DLD1 (cell line): ENCODE results near the gene KCTD7.
"Not testable (repeated sequence)": the region's sequence is repeated elsewhere in the genome, so short reads cannot be mapped to it uniquely, and the experiment has no call there.

Source experiments
- in situ Hi-C: cut with HindIII; loops from 2 replicates; pipeline ENCODE4 v1.10.0; 2017; ENCODE audit warnings: low sequenced_read_pairs

The KCTD7 gene

DNA sequence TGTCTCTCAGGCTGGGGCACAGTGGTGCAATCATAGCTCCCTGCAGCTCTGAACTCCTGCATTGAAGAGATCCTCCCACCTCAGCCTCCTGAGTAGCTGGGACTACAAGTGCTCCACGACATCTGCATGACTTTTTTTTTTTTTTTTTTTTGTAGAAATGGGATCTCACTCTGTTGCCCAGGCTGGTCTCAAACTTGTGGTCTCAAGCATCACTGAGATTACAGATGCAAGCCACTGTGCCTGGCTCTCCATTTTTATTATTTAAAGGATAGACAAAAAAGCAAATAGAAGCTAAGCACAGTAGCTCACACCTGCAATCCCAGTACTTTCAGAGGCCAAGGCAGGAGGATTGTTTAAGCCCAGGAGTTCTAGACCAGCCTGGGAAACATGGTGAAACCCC is 13.0 kb upstream of the KCTD7 start:
- in situ Hi-C loops = no loop called here

DNA sequence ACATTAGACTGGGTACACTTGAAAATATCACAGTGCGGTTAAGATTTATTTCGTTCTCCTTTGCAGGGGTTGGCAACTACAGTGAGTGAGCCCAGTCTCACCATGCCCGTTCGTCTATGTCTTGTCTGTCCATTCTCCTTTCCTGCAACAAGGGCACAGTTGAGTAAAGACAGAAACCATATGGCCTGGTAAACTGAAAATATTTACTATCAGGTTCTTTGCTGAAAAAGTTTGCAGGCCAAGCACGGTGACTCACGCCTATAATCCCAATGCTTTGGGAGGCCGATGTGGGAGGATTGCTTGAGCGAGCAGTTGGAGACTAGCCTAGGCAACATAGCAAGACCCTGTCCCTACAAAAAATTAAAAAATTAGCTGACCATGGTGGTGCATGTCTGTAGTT is 11.4 kb upstream of the KCTD7 start:
- in situ Hi-C loops = no loop called here

DNA sequence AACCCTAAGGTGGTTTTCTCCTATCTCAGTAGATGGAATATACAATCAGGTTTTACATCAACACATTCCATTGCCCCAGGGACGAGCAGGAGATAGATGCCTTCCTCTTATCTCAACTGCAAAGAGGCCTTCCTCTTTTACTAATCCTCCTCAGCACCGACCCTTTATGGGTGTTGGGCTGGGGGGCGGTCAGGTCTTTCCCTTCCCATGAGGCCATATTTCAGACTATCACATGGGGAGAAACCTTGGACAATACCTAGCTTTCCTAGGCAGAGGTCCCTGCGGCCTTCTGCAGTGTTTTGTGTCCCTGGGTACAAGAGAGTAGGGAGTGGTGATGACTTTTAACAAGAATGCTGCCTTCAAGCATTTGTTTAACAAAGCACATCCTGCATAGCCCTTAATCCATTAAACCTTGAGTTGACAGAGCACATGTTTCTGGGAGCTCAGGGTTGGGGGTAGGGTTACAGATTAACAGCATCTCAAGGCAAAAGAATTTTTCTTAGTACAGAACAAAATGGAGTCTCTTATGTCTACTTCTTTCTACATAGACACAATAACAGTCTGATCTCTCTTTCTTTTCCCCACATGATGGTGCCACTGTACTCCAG is 9.2 kb upstream of the KCTD7 start:
- in situ Hi-C loops = not testable (repeated sequence)

DNA sequence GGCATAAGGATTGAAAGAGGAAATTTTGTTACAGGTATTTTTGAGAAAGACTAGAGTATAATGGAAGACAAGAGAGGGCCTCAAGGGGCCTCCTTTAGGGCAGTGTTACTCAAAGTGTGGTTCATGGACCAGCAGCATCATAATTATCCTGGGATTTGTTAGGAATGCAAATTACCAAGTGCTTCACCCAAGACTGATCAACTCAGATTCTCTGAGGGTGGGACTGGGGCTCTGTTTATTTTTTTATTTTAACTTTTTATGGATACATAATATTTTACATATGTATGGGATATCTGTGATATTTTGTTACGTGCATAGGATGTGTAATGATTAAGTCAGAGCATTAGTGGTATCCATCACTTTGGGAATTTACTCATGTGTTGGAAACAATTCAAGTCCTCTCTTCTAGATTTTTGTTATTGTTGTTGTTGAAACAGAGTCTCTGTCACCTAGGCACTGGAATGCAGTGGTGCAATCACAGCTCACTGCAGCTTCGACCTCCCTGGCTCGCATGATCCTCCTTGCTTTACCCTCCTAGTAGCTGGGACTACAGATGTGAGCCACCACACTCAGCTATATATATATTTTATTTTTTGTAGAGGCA is 2.2 kb upstream of the KCTD7 start:
- in situ Hi-C loops = no loop called here

DNA sequence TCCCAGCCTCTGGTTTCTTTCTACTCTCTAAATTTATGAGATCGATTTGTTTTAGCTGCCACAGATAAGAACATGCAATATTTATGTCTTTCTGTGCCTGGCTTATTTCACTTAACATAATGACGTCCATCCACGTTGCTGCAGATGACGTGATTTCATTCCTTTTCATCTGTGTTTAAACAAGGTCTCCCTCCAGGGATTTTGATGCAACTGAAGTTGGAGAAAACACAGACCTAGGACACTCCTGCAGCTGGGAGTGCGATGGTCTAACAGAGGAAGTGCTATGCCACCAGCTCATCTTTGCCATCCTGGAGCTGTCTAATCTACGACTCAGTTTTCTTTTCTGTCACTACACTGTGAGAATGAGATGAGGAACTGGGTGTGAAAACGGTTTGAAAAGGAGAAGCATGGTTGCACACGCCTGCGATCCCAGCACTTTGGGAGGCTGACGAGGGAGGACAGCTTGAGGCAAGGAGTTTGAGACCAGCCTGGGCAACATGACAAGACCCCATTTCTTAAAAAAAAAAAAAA is 1.5 kb upstream of the KCTD7 start:
- in situ Hi-C loops = no loop called here

DNA sequence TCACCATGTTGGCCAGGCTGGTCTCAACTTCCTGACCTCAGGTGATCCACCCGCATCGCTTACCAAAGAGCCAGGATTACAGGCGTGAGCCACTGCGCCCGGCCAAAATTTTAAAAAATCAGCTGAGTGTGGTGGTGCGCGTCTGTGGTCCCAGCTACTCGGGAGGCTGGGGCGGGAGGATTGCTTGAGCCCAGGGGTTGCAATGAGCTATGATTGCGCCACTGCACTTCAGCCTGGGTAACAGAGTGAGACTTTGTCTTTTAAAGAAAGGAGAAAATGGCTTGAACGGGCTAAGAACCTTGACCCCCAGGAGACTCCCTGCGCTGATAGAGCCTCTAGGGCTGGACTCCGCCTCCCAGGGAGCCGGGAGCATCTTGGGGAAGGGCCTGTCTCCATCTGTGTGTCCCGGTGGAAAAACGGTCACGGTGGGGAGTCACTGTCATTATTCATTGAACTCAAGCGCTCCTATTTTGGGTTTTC is 760 bp upstream of the KCTD7 start:
- in situ Hi-C loops = no loop called here

DNA sequence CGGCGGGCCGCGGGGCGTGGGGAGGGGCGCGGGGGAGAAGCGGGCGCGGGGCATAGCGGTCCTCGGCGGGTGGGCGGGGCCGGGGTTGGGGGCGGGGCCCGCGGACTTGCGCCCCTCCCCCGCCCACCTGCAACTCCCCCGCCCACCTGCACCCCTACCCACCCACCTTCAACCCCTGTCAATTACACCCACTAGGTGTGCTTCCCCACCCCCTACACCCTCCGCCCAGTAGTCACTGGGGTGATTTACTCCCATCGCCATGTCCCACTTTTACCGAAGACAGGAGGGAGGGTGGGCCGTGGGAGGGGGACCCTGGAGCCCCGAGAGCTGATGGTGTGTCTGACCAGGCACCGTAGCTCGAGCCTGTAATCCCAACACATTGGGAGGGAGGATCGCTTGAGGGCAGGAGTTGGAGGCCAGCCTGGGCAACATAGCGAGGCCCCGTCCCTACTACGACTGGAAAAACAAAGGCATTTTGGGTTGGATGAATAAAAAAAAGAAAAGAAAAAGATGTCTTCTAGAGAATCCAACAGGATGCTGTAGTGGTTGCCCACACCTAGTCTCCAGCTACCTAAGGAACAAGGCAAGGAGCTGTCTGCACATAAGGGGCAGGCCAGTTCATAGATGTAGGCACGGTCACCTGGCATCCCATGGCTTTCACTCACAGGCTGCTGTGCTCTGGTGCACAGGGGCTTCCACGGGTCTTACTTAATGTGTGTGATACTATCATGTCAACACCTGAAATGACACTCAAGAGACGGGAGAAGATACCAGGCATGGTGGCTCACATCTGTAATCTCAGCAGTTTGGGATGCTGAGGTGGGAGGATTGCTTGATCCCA is 761 bp downstream of the KCTD7 start:
- in situ Hi-C loops = no loop called here

DNA sequence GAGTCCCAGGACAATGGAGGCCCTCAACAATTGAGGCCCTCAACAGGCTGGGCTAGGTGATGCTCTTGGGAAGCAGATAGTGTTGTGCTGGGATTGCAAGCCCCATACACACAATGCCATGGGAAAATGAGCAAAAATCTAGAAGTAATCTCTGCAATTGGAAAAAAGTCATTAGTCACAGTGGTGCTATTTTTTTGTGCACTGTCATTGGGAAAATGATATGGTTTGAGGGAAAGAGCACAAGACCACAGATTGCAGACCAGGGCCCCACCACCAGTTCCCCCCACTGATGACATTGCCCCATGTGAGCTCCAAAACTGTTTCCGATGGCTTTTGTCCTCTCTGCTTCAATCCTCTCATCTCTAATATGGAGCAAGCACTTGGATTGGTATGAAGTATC is 1.9 kb downstream of the KCTD7 start:
- in situ Hi-C loops = no loop called here

DNA sequence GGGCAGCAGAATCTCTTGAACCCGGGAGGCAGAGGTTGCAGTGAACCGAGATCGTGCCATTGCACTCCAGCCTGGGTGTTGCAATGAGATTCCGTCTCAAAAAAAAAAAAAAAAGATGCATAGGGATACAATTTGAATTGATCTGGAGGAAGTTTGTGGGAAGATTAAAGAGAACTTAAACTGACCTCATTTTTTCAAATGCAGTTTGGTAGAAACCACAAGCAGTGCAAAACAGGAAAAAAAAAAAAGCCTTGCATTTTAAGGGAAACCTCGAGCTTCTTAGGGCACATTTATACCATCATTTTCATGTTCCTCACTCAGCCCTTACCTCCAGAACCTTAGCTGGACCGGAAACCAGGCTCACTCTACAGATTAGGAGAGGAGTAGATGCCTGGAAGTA is 2.8 kb downstream of the KCTD7 start:
- in situ Hi-C loops = no loop called here

DNA sequence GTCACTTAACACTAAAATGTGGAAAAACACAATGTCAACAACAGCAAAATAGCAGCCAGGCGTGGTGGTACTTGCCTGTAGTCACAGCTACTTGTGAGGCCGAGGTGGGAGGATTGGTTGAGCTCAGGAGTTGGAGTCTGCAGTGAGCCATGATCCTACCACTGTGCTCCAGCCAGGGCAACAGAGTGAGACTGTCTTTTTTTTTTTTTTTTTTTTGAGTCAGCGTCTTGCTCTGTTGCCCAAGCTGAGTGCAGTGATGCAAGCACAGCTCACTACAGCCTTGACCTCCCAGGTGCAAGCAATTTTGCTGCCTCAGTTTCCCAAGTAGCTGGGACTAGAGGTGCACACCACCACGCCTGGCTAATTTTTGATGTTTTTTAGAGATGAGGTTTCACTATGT is 6.1 kb downstream of the KCTD7 start:
- in situ Hi-C loops = no loop called here

DNA sequence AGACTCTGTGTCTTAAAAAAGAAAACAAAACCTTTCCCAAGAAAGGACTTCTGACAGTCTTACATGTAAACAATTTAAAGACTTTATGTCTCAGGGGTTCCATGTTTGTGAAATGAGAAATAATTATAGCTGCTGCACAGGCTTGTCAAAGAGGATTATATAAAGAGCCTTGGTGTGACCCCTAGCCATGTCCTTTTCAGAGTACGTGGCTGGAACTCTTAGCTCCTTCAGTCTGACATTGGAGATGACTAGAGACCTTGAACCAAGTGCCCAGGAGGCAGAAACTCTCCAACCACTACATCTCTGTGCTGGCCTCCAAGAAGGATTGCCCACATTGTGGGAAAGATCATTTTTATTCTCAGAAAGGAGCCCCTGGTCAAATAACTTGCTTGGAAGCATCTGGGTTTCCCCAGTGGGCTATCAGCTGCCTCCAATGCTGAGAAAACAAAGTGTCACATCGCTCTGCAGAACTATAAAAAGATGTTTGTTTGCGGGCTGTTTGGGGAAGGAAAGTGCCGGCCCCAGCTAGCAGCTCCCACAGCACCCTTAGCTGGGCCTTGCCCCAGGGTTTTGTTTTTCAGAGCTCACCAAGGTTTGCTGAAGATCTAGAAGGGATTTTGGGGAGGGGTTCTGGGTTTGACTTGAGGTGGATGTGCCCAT is 6.8 kb downstream of the KCTD7 start:
- in situ Hi-C loops = not testable (repeated sequence)

DNA sequence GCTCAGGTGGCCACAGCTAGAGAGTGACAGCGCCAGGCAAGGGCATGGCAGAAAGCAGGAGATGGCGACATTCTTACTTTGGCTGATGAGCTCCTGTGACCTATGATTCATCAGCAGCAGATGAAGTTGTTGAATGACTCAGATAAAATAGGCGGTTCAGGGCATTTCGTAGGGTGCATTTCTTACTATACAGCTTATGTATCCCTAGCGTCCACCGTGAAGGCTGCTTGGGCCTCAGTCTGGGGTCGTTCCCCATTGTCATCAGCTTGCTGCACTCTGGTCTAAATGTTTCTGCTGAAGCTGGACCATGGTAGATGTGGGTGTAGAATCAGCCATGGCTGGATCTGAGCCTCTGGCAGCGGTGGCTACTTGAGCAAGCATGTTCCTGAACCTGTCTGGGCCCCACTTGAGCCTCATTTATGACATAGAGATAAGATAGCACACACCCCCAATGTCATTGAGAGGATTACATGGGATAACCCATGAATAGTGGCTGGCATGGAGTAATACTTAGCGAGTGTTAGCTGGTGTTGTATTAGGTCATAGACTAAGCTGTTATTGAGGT is 7.4 kb downstream of the KCTD7 start:
- in situ Hi-C loops = not testable (repeated sequence)

DNA sequence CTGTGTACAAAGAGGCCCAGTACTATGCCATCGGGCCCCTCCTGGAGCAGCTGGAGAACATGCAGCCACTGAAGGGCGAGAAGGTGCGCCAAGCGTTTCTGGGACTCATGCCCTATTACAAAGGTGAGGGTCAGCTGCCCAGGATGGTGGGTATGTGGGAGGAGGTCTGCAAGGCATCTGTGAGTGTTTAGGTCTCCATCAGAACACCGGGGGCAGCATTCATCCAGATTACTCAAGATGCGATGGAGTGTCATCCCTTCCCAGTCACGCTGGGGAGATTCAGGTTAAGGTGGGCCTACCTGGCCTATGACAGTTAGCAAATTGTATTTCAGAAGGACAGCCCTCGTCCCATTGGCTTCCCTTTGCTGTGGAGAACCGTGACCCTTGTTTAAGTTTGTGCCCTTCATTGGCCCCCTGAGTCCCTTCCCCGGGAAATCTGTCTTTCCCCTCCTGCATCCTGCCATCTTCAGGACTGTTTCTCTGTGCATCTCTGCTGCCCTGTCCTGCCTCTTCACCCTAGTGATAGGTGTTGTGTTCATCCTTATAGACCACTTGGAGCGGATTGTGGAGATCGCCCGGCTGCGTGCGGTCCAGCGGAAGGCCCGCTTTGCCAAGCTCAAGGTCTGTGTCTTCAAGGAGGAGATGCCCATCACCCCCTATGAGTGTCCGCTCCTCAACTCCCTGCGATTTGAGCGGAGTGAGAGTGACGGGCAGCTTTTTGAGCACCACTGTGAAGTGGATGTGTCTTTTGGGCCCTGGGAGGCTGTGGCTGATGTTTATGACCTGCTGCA is 9.8 kb downstream of the KCTD7 start:
- in situ Hi-C loops = no loop called here

DNA sequence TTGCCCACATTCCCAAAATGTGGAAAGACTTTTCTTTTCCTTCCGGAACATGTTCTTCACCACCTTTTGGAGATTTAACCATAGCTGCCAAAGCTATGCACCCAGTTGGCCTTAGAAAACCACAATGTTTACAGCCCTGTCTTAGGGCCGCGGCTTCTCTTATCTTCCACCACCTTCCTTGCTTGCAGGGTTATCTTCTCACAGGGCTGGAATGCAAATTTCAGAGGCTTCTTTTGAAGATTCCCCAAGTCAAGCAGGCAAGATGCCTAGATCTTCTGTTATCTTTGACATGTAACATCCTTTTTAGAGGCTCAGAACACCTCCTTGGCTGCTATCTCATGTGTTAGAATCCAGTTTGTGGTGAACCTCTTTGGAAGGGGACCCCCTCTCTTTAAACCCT is 11.1 kb downstream of the KCTD7 start:
- in situ Hi-C loops = no loop called here

DNA sequence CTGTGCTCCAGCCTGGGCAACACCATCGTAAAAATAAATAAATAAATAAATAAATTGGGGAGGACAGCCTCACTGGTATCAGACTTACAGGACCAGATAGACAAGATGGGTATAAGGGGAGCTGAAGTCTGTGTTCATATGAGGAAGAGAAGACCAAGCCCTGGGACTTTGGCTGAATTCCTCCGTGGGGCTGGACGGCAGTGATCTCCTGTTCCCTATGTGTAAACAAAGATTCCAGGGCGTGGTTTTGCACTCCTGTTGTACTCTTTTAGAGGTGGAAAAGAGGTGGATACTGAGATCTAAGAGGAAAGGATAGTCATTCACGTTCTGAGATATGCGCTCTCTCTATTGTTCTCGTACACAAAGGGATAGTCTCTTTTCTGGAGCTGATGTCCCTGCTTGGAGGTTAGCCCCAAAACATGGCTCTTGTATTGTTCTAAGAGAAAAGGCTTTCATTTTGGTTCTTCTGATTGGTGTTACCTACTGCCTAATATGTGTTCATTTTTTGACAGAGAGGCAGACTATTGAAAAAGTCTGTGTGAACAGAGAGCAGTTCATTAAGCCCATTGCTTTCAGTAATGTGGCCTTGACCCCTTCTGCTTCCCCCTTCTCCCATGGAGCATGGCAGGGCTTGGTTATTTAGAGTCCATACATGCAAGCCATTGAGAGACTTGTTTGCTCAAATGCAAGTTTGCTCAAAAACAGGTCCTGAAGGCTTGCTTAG is 12.3 kb downstream of the KCTD7 start:
- in situ Hi-C loops = no loop called here

DNA sequence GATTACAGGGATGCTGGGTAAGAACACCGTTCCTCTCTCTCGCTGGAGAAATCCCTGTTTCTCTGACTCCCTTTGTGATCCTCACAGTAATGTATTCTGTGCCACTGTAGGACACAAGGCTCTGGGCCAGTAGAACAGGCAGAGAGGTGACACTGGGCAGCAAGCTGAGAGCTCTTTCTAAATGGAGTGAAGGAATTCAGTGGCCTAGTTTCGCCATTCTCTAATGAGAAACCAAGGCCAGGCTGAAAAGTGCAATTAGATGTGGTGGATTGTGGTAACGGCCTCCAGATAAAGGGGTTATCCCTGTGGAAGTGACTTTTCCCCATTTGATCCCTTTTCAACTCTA is 12.8 kb downstream of the KCTD7 start:
- in situ Hi-C loops = no loop called here

DNA sequence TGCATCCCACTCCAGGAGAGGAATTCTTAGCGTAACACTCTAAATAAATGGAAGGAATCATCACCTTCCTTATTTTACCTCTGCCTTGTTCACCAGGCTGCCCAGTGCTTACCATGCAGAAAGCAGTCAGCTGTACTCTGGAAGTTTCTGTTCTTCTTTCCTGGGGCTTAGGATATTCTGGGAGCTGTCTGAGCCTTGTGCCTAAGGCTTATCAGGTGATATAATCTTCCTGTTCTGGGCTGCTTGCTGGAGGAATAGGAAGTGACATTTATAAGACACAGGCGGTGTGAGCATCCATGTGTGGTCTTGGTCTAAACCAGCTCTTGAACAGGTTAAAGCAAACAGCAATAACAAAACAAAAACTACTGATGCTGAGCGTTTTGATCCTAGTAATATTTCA is 13.5 kb downstream of the KCTD7 start:
- in situ Hi-C loops = no loop called here

DNA sequence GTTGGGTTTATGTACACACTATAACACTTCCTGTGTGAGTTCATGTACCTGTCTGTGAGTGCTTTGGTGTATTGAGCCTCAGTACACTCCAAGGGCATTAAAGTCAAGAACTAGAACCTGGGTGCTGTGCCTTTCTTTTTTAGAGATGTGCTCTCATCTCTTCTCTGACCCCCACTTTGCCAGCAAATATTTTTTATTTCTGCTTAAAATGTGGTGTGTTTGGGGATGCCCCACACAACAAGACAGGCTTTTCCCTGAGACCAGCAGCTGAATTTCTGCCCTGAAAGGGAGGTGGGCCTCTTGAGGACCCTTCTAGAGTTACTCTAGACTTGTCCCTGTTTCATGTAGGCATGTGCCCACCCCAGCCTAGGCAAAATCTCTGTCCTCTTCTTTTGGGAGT is 14.3 kb downstream of the KCTD7 start:
- in situ Hi-C loops = no loop called here

DNA sequence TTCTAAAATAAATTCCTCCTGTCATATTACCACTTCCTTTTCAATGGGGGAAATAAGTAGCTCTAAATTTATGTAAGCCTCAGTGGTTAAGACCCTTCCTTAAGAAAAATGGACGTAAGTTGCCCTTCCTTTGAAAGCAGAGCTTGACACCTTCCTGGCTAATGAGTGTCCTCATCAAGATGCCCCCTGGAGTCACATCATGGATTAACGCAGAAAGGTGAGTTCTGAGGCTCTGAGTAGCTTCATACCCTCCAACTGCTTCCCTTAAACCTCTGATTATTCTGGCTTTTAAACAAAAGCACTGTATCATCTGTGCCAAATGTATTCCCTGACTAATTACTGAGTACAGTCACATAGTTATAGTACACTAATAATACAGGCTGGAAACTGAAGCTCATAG is 14.7 kb downstream of the KCTD7 start:
- in situ Hi-C loops = no loop called here

DNA sequence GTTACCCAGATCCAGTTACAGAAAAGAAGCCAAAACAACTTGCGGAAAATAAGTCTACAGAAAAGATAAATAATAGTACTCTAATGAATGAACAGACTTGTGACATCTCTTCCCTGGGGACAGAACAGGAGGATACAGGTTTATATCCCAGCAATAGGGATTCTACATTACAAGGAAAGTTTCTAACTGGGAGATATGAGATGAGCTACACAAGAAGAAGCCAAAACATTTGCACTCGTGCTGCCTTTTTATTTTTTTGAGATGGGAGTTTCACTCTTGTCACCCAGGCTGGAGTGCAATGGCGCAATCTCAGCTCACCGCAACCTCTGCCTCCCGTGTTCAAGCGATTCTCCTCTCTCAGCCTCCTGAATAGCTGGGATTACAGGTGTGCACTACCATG is 22.3 kb downstream of the KCTD7 start:
- in situ Hi-C loops = not testable (repeated sequence)
